Left forelimb (tissue), 1 donor: ENCODE results near the gene MYOG.

Experiments used
- DNase-seq: peaks from one replicate; pipeline ENCODE4 v3.0.0-alpha.2; 2018; ENCODE audit warnings: low spot score

Gene MYOG

DNA sequence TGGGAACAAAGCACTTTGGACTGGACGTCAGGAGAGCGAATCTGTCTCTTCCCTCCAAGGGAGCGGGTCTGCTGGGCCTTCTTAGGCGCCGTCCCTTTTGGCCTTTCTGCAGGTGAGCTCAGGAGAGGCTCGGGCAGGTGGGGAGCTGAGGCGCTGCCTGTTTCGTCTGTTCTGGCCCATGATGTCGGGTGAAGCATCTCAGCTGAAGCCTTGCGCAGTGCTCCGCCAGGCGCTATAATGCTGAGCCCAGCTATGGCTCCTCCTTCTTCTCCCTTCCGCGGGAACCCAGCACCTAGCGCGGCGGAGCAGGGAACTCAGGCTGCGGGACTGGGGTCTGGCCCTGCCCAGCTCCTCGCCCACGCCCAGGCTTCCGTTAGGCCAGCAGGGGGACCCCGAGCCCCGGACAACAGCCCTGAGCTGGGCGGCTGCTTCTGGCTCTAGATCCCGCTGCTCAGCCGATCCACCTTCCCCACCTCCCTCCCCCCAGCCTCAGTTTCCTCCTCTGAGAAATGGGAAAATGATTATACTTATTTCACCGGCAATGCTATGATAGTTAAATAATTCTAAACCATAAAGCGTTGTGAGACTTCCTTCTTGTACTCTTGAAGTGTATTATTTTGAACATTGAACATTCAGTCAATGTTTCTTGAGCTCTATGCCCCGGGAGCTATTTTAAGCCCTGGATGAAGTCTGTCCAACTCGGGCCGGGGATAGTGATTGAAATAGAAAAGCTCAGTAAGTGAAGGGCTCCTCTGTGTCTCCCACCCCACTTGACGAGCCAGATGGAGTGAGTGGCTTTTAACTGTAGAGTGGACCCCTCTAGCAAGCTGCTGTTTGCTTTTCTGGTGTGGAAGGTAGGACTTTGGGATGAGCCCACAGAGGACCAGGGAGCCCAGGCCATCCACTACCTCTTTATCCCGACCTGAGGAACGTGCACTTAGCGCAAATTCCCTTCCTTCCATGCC, 32.1 kb upstream of the MYOG start:
- DNase-seq: peak; percentile 84

DNA sequence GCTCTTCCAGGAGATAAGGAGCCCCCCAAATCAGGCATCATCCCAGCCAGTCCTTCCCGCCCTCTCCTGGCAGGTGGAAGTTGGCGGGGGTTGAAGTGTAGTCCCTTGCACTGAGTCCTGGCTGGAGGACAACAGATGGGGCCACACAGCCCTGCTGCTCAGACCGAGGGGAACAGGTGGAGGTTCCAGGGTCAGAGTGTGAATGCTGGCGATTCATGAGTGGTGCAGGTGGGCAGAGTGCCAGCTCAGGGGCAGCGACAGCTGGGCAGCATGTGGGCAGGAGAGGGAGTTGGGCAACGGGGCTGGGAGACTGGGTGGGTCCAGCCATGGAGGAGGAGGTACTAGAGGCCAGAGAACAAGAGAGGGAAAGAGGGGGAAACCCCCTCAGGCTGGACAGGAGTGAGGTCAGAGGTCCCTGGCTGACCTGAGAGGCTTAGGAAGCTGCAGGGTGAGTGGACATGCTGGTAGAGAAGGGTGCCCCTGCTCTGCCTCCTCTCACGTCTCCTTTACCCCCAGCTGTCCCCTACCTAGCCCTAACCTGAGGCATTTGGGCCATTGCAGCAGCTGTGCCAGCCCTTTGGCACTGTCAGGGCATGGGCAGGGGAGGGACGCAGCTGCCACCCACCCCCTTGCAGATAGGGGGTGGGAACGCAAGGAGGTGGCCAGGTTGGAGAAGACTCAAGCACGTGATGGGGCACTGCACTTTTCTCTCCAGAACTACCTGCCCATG, 30.4 kb upstream of the MYOG start:
- peak; percentile 70 for DNase-seq

DNA sequence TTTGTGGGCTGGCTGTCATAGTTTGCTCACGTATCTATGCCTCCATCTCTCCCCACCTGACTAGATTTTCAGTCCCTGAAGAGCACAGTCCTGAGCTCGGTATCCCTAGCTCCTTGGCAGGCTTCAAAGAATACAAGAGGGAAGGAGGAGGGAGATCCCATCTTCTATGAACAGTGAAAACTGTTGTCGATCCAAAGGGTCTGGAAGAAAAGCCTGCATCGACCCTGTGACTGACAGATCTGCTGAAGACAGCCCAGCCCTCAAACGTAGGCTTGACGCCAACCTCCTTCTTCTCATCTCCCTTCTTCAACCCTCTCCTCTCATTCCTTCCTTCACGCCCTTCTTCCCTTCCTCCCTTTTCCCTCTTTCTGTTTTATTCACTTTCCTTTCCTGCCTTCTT, 28.4 kb upstream of the MYOG start:
- DNase-seq: peak; percentile 20

DNA sequence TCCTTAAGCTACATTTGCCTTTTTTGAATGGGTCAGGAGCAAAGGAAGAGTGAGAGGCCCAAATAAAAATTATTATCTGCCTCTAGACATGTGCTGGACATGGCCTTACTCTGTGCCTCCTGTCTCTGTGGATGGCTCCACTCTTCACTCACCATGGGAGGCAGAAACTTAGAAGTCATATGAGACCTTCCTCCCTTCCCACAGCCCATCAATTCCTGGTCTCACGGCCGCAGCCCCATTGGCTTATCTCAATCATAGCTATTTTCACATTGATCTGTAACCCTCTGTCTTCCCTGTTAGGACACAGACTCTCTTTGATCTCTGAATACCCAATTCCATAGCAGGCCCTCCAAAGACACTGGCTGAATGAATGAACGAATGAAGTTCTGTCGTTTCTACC, 27.5 kb upstream of the MYOG start:
- no peak for DNase-seq

DNA sequence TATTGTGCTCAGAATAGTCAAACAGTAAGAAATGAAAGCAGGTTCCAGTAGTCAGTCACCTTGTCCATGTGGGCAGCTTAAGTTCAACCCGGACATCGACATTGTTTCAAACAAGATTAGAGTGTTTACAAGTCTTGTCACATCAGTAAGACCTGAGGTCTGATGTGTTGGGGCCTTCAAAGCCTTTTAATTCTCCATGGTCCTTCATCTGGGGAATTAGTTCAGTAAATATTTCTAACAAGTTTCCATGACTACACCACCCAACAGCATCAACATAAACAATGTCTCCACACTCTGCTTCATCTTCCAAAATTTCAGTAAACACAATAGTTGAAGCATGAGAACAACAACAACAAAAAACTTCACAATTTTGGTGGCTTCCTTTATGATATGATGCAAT, 26.7 kb upstream of the MYOG start:
- peak; percentile 18 for DNase-seq

DNA sequence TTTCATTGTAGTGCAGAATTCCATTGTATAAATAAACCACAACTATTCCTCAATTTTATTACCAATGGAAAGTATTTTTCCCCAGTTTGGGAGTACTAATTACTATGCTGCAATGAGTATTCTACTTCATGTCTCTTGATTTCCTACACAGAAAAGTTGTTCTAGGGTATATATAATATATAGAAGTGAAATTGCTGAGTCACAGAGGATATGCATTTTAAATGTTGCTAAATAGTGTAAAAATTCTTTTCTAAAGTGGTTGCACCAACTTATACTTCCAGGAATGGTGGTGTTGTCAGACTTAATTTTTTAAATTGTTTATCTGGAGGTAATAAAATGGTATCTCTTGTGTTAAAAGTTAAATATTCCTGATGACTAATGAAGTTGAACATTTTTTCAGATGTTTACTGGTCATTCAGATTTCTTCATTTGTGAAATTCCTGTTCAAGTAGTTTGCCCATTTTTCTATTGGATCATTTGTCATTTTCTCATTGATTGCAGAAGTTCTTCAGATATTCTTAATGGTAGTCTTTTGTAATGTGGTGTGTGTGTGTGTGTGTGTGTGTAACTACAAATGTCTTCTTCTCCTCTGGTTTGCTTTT, 19.1 kb upstream of the MYOG start:
- DNase-seq: no peak

DNA sequence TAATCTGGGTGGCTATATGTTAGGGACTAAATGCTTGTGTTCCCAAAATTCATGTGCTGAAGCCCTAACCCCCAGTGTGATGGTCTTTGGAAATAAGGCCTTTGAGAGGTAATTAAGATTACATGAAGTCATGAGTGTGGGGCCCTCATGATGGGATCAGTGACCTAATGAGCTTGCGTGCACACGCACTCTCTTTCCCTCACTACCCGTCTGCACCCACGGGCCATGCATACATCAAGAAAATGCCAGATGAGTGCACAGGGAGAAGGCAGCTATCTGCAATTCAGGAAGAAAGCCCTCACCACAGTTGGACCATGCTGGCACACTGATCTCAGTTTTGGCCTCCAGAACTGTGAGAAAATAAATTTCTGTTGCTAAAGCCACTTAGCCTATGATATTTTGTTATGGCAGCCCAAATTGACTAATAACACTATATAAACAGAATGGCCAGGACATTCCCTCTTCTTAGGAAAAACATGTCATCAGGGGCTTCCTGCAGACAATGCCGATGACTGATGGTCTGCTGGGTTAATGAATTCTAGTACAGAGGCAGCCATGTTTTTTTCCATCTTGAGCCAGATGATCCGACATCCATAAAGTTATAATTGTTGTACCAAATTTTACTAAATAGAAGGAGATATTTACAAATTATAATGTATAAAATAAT, 18.1 kb upstream of the MYOG start:
- DNase-seq: no peak

DNA sequence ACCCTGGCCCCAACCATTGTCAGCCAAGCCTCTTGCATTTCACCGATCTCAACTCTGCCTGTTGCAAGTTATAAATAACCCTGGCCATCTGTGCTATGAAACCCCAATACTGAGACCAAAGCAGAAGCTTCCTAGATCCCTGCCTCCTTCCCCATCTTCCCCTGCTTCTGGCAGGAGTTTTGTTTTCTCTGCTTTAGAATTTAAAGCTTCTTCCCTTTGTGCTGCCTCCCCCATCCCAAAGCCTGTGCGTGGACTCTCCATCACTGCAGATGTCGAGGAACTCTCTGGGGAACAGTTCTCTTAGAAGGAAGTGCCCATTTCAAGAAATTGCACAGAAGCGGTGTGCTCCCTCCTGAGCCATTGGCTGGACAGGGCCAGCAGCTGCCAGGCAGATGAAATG, 17.4 kb upstream of the MYOG start:
- DNase-seq: no peak

DNA sequence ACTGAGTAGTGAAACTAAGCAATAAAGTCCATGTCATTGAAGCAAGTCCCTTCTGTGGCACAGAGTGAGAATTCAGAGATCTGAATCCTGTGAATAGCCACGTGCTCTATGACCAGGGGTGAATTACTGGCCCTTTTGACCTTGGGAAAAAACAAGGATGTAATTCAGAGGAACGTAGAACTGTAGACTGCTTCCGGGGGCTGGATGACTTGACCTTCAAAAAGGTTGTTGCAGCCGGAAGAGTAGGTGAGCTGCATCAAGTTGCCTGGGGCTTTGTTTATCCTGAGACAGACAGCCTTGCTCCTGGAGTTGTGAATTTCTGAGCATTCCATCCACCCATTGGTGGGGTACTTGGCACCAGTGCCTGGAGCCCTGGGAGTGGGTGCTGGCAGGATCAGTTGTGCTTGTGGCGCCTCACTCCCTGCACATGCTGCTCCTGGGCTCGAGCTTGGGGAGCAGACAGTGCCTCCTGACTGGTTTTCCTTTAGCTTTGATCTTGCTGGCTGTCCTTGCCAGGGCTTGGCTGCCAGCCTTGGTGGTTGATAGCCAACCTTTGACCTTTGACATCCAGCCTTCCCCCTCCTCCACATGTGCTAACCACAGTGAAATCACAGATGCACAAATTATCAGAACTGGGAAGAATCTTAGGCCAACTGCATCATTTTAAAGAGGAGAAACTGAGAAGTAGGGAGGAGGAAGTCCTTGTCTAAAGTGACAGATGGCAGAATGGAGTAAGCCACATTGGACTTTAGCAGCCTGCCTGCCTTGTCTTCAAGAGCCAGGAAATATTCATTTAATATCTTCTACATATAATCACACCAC, 16.2 kb upstream of the MYOG start:
- no peak for DNase-seq

DNA sequence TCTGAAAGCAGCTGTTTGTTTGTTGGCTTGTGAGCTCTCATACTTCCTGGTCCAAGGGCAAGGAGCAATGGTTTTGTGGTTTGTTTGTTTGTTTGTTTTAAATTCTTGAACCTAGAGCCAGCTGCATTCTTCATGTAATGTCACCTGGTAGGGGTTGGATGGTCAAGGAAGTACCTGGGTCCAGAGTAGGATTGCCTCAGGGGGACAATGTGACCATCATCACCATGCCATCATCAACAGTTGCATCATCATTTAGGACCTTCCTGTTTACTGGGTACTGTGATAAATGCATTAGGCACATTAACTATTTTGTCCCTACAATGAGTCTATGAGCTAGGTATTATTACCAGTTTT, 14.7 kb upstream of the MYOG start:
- DNase-seq: no peak

DNA sequence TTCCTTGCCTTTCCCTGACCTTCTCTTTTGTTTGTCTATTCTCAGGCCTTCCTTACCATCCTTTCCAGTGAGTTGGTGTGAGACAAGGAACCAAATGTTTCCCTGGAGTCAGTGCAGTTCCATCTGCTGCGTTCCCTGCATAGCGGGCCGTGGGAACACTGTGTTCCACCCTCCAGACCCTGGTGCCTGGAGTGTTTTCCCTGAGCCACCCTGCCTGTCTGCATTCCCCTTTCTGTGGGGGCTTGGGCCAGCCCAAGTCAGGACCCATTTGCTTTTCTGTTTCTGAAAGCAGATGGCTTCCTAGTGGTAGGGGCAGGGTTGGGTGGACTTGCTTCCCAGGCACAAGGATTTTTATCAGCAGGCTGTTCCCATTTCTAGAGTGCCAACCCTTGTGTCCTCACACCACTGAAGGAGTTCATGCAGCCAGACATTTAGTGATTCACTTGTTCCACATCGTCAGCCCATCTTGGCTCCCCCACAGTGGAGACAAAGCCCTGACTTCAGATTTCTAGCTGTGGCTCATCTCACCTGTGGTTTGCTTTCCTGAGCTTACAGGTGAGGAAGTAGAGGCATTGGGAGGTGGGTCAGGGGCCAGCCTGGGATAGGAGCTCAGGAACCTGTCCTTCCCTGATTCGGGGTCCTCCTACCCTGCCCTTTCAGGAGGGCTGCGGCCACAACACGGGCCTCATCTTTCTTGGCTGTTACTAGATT, 14.1 kb upstream of the MYOG start:
- DNase-seq: no peak

DNA sequence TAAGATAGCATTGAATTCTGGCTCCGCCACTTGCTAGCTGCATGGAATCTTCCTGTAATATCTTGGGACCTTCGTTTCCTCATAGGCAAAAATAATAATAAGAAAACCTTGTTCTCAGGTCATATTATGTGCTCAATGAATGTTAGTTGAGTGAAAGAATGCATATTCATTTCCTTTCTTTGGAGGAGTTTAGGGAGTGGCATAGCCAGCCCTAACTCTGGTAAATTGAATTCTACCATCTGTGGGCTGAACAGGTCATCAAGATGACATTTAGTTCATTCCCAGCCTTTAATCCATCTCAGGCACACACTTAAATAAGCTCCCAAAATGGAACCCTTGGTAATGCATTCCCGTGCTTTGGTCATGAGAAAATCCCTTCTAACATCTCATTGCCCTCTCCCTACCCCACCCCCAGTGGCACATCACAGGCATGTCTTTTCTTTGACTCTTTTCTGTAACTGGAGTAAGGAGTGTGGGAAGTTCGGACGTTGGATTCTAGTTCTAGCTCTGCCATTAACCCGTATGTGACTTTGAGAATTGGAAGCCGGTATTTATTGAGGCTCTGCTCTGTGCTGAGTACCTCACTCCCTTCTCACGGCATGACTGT, 13.2 kb upstream of the MYOG start:
- DNase-seq: no peak

DNA sequence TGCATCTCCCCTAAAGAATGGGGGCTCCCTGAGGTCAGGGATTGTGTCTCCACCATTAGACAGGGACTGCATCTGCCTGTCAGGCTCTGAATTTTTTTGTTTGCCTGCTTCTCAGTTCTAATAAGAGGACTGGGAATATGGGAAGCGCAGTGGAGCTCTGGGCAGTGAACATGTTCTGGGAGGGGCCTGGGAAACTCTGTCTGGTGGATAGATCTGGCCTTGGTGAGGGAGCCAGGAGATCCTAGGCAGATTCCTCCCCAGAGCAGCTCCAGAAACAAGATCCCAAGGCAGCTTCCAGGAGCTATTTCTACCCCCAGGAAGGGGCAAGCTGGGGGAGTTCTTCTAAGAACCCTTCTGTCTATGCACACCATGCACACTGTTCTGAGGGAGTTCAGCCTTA, 12.6 kb upstream of the MYOG start:
- DNase-seq: no peak

DNA sequence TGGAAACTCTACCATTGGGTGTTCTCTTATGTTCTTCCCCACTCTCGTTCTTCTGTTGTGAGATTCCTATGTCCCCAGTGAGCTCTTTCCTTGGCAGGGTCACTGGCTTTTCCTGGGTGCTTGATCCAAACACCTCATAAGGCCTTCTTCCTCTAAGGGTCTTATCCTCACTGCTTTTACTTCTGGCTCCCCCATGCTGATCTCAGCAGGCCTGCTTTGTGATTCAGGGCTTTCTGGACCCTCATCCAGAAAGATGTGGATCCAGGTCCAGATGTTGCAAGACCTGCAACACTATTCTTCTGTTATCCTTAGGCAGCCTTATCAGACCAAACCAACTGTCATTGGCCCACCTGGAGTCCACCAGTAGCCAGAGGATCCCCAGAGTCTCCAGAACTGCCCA, 11.2 kb upstream of the MYOG start:
- no peak for DNase-seq

DNA sequence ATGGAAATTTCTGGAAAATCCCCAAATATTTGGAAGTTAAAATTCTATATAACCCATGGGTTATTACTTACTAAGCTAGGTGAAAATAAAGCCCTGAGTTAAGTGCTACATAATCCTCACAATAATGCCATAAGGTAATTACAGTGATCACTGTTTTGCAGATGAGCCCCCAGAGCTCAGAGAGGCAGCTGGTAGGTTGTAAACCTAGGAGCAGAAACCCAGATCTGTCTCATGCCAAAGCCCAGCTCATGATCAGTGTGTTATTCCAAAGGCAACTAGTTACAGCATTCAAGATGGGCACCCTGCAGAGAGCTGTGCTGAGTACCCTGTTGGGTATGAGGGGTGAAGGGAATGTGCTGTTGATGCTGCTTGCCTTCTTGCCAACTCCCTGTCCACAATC, 10.8 kb upstream of the MYOG start:
- no peak for DNase-seq

DNA sequence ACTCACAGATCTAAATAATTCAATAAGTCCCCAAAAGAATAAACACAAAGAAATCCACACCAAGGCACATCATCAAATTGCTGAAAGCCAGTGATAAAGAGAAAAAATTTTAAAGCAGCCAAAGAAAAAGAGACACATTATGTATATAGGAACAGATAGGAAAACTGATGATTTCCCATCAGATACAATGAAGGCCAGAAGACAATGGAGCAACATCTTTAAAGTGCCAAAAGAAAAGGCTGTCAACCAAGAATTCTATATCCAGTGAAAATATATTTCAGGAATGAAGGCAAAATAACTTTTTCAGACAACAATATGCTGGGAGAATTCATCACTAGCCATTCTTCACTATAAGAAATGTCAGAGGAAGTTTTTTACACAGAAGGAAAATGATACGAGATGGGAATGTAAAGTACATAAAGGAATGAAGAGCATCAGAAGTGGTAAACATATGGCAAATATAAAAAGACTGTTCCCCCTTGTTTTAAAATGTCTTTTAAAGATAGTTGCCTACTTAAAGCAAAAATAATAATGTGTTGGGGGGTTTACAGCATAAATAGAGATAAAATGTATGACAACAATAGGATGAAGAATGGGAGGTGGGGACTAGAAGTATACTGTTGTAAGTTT, 9.4 kb upstream of the MYOG start:
- DNase-seq: no peak

DNA sequence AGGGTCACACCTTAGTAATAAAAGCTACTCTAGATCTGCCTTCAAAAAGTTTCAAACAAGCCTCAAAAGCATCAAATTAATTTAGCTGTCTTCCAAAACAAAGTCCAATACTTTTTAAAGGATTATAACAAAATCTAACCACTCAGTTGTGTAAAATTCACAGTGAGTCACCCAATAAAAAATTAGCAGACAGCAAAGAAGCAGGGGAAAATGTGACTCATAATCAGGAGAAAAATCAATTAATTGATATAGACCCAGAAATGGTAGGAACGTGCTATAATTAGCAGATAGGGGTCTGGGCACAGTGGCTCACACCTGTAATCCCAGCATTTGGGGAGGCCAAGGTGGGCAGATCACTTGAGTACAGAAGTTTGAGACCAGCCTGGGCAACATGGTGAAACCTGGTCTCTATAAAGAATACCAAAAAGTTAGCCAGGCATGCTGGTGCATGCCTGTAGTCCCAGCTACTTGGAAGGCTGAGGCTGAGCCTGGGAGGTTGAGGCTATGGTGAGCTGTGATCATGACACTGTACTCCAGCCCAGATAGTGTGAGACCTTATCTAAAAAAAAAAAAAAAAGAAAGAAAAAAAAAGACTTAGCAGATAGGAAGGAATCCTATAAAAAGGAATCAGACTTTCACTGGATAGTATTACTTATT, 8.1 kb upstream of the MYOG start:
- DNase-seq: no peak

DNA sequence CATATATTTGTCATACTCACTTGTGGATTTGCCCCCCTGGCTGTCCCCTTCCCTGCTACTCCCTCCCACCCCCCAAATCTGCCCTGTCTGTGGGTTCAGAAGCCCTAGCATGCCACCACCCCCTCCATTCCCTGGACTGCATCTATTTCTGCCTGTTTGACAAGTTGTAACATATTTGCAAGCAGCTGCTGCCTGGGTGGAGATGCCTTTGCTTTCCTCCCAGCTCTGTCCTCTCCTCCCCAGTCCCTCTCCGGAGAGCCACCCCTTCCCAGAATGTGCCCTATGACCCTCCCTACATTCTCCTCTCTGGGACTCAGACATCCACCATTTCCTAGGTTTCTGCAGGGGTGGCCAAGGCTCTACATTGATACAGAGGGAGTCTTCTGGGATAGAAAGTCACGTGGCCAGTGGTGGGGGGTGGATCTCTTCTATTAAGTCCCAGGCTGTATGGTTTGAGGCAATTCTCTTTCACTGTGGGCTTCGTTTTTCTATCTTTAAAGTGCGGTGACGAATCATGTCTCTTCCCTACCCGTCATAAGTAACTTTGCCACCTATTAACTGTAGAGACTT, 6.0 kb upstream of the MYOG start:
- no peak for DNase-seq

DNA sequence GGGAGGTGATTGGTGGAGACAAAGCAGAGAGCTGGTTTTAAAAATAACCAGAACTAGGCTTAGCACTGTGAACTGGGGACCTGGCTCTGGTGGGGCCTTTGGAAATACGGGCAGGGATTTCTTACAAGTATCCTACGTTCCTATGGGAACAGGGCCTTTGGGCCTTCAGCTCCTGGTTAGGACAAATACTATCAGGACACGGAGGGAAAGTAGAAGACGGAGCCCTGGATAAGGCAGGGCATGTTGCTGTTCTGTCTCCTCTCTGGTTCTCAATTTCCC, 5.3 kb upstream of the MYOG start:
- no peak for DNase-seq
